K562 (cell line): Measurements from ENCODE around the gene MAGOHB. TPM values are rescaled to one million over a fixed set of nuclear protein-coding genes. Genes with fewer than 3 reads are reported as not detected.

ENCODE experiments used
- ARHGAP35 ChIP-seq: fragments of 450-650 bp; IDR thresholded peaks from 2 replicates; pipeline ENCODE4 v1.6.1; 2018; ENCODE audit not compliant: partially characterized antibody
- CBFB ChIP-seq: sonication (generic); formaldehyde crosslinking; IDR thresholded peaks from 2 replicates; pipeline ENCODE4 v1.4.0; 2020; ENCODE audit warnings: mild to moderate bottlenecking, missing genetic modification reagents
- CTCFL ChIP-seq: IDR thresholded peaks from 2 replicates; pipeline ENCODE4 v1.6.1; 2011; ENCODE audit warnings: borderline replicate concordance, low read depth, mild to moderate bottlenecking, moderate library complexity, low read length; ENCODE audit not compliant: insufficient read depth, poor library complexity, severe bottlenecking
- FOXO4 ChIP-seq: fragments of 450-650 bp; formaldehyde crosslinking; IDR thresholded peaks from 2 replicates; pipeline ENCODE4 v1.4.0; 2020; ENCODE audit warnings: mild to moderate bottlenecking, moderate library complexity
- GMEB1 ChIP-seq: fragments of 250-450 bp; sonication (Bioruptor Pico); IDR thresholded peaks from 2 replicates; pipeline ENCODE4 v1.4.0; 2020; ENCODE audit warnings: mild to moderate bottlenecking
- HBP1 ChIP-seq: fragments of 450-650 bp; formaldehyde crosslinking; IDR thresholded peaks from 2 replicates; pipeline ENCODE4 v1.4.0; 2022; ENCODE audit warnings: missing genetic modification characterization
- PTBP1 ChIP-seq: fragments of 200-400 bp; formaldehyde crosslinking; IDR thresholded peaks from 2 replicates; pipeline ENCODE4 v1.6.1; 2017; ENCODE audit warnings: low read depth, low read length
- TRIM25 ChIP-seq: fragments of 450-650 bp; IDR thresholded peaks from 2 replicates; pipeline ENCODE4 v1.7.0; 2016; ENCODE audit warnings: borderline replicate concordance
- ZNF766 ChIP-seq: fragments of 200-800 bp; sonication (Bioruptor generic); conservative IDR thresholded peaks from 2 replicates; pipeline ENCODE4 v1.6.1; 2016; ENCODE audit warnings: missing genetic modification characterization, missing compliant biosample characterization
- ZZZ3 ChIP-seq: fragments of 450-650 bp; IDR thresholded peaks from 2 replicates; pipeline ENCODE4 v1.6.1; 2016; ENCODE audit warnings: antibody characterized with exemption, mild to moderate bottlenecking, moderate library complexity
- polyA plus RNA-seq, 8 experiments: library from polyadenylated mRNA; depleted of rRNA in 4 of 8; stranded (reverse) in 5 of 8; unstranded in 3 of 8; fragments of >200 nt; fragmentation: Nextera tagmentation in 2 of 8; fragmentation: Illumina TruSeq in 1 of 8; extraction: Ambion mirVana in 2 of 8; extraction: Trizol in 1 of 8; gene quantifications; 2 replicates each; pipeline versions ENCODE4 v1.2.1 to v1.2.3, GENCODE V29; 2011 to 2014; ENCODE audit warnings: inconsistent platforms in 1 of 8, missing spikeins in 1 of 8
- total RNA-seq, 7 experiments: library from RNA; depleted of rRNA in 6 of 7; stranded (reverse); fragments of >200 nt in 6 of 7; fragmentation: Illumina TruSeq in 2 of 7; extraction: Trizol in 2 of 7; gene quantifications; 2 replicates each; pipeline versions ENCODE4 v1.2.1 to v1.2.3, GENCODE V29; 2011 to 2021; ENCODE audit warnings: low replicate concordance in 1 of 7

MAGOHB gene
- total and polyA plus RNA-seq, 9 of the 15 experiments (the other 6 are each of a cell fraction or from before 2014, with no cell fraction given): 34.5 to 177 (median 85.4) TPM

- TF ChIP-seq CTCFL: no peak
- no peak for TF ChIP-seq ZZZ3
- TF ChIP-seq TRIM25: no peak
- no peak for TF ChIP-seq HBP1 (CRISPR knock-in tag)
- TF ChIP-seq PTBP1: no peak
- no peak for TF ChIP-seq CBFB (CRISPR knock-in tag)
- TF ChIP-seq GMEB1 (CRISPR knock-in tag): no peak
- TF ChIP-seq FOXO4: no peak
- no peak for TF ChIP-seq ARHGAP35
- no peak for TF ChIP-seq ZNF766 (CRISPR knock-in tag)
Observed at GRCh38 chr12:10601860-10602259, 11.5 kb downstream of the MAGOHB start (continued).
